Measurements from ENCODE around the gene CHRNA4.

DNA sequence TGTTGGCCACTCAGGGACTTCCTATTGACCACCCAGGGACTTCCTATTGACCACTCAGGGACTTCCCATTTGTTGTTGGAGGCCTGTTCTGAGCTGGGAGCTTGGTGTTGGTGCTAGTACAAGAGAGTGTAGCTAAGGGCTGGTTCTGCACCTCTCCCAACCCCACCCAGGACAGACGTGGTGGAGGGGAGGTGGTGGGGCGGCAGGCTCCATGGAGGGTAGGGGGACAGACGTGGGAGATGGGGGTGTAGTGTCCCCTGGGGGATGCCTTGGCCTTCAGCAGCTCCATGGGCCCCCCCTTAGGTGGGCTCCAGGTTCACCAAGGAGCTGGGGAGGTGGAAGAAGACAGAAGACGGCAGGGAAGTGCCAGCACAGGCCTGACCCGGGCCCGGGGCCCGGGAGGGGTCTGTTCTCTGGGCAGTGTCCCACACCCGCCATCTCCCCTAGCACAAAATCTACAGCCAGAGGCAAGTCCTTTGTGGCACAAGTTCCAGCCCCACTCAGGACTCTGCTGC, 33.9 kb downstream of the CHRNA4 start:
- TF ChIP-seq, protein P1, sequence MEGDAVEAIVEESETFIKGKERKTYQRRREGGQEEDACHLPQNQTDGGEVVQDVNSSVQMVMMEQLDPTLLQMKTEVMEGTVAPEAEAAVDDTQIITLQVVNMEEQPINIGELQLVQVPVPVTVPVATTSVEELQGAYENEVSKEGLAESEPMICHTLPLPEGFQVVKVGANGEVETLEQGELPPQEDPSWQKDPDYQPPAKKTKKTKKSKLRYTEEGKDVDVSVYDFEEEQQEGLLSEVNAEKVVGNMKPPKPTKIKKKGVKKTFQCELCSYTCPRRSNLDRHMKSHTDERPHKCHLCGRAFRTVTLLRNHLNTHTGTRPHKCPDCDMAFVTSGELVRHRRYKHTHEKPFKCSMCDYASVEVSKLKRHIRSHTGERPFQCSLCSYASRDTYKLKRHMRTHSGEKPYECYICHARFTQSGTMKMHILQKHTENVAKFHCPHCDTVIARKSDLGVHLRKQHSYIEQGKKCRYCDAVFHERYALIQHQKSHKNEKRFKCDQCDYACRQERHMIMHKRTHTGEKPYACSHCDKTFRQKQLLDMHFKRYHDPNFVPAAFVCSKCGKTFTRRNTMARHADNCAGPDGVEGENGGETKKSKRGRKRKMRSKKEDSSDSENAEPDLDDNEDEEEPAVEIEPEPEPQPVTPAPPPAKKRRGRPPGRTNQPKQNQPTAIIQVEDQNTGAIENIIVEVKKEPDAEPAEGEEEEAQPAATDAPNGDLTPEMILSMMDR (optimal IDR thresholded peaks at IDR 0.05 in 1 of 3, IDR thresholded peaks at IDR 0.05 in 1 of 3, conservative IDR thresholded peaks at IDR 0.05 in 1 of 3; ENCODE audit: extremely low read depth in 1 of 3, insufficient read depth in 2 of 3, low read length in 3 of 3), result no peak
- no peak for TF ChIP-seq EZH2 (IDR thresholded peaks at IDR 0.05; ENCODE audit: low read length)
